ENCODE measurements around the gene SAXO1.

Gene SAXO1

DNA sequence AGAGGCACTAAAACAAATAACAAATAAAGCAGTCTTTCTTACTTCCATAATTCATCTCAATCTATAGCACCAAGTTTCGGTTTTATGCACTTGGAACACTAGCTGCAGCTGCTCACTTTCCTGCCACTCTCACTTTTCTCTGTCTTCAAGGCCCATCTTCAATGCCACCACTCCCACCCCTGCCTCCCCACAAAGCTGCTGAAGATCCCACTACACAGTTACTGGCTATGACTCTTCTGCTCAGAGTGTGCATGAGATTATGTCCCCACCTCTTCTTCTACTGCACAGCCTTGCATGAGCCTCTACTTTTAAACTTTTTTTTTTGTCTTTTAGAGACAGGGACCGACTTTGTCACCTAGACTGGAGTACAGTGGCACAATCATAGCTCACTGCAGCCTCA, 77.4 kb downstream of the SAXO1 start:
- H3K4me3 ChIP-seq (ENCODE audit: low read length) = no peak overlapping the region
- no peaks in the 10 kb centered on the region for H3K27me3 ChIP-seq (ENCODE audit: control insufficient read depth, low read length)
- H3K79me2 ChIP-seq (ENCODE audit: control insufficient read depth, low read length) = no peaks in the 10 kb centered on the region
- no peak overlapping the region for H3K4me2 ChIP-seq (ENCODE audit: low read length)
- no peaks in the 10 kb centered on the region for H3K9me3 ChIP-seq (ENCODE audit: control insufficient read depth, insufficient read depth, low read length)
- no peaks in the 10 kb centered on the region for H3F3A ChIP-seq (ENCODE audit: control insufficient read depth, insufficient read depth)
- no peaks in the 10 kb centered on the region for H3K9me2 ChIP-seq (replicated peaks; ENCODE audit: control insufficient read depth, low read length)
- TF ChIP-seq EZH2phosphoT487 (IDR thresholded peaks at IDR 0.05; ENCODE audit: borderline replicate concordance, low read length) = no peak
- TF ChIP-seq, protein P1, sequence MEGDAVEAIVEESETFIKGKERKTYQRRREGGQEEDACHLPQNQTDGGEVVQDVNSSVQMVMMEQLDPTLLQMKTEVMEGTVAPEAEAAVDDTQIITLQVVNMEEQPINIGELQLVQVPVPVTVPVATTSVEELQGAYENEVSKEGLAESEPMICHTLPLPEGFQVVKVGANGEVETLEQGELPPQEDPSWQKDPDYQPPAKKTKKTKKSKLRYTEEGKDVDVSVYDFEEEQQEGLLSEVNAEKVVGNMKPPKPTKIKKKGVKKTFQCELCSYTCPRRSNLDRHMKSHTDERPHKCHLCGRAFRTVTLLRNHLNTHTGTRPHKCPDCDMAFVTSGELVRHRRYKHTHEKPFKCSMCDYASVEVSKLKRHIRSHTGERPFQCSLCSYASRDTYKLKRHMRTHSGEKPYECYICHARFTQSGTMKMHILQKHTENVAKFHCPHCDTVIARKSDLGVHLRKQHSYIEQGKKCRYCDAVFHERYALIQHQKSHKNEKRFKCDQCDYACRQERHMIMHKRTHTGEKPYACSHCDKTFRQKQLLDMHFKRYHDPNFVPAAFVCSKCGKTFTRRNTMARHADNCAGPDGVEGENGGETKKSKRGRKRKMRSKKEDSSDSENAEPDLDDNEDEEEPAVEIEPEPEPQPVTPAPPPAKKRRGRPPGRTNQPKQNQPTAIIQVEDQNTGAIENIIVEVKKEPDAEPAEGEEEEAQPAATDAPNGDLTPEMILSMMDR (IDR thresholded peaks at IDR 0.05; ENCODE audit: low read depth, low read length, poor library complexity, severe bottlenecking) = no peak
- H3K27ac ChIP-seq (ENCODE audit: low read depth, low read length) = no peak overlapping the region
- no peaks in the 10 kb centered on the region for H3K36me3 ChIP-seq (ENCODE audit: control insufficient read depth, low read length)
- no peaks in the 10 kb centered on the region for H4K20me1 ChIP-seq (ENCODE audit: control insufficient read depth, insufficient read depth, low read depth, low read length)
- H3K4me1 ChIP-seq (ENCODE audit: control insufficient read depth, low read length) = no peaks in the 10 kb centered on the region

DNA sequence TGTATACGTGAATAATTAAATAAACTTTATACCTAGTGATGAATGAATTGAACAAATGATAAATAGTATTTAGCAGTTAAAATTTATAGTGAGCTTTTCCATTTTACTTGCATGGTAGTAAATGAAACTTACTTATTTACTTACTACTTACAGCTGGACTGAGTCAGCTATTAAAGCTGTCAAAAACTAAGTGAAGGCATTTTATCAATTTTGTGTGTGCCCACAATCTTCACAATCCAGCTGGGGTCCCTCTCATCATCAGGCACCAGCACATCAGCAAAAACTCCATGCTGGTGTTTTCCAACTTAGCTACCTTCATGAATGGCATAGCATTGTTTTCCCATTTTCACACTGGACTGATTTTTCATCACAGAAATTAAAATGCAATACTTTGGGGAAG, 81.1 kb downstream of the SAXO1 start:
- Histone ChIP-seq H3K79me2 (ENCODE audit: control insufficient read depth, low read length) (no peaks in the 10 kb centered on the region), H3K27me3 (ENCODE audit: control insufficient read depth, low read length) (no peaks in the 10 kb centered on the region), H3K4me2 (ENCODE audit: low read length) (no peak overlapping the region), H3K36me3 (ENCODE audit: control insufficient read depth, low read length) (no peaks in the 10 kb centered on the region), H3K4me3 (ENCODE audit: low read length) (no peak overlapping the region), H3K27ac (ENCODE audit: low read depth, low read length) (no peak overlapping the region), H4K20me1 (ENCODE audit: control insufficient read depth, insufficient read depth, low read depth, low read length) (no peaks in the 10 kb centered on the region), H3K4me1 (ENCODE audit: control insufficient read depth, low read length) (no peaks in the 10 kb centered on the region), H3F3A (ENCODE audit: control insufficient read depth, insufficient read depth) (no peaks in the 10 kb centered on the region), H3K9me2 (replicated peaks; ENCODE audit: control insufficient read depth, low read length) (no peaks in the 10 kb centered on the region), H3K9me3 (ENCODE audit: control insufficient read depth, insufficient read depth, low read length) (no peaks in the 10 kb centered on the region)
- TF ChIP-seq, protein P1 (IDR thresholded peaks at IDR 0.05; ENCODE audit: low read depth, low read length, poor library complexity, severe bottlenecking) = no peak
- TF ChIP-seq EZH2phosphoT487 (IDR thresholded peaks at IDR 0.05; ENCODE audit: borderline replicate concordance, low read length) = no peak

DNA sequence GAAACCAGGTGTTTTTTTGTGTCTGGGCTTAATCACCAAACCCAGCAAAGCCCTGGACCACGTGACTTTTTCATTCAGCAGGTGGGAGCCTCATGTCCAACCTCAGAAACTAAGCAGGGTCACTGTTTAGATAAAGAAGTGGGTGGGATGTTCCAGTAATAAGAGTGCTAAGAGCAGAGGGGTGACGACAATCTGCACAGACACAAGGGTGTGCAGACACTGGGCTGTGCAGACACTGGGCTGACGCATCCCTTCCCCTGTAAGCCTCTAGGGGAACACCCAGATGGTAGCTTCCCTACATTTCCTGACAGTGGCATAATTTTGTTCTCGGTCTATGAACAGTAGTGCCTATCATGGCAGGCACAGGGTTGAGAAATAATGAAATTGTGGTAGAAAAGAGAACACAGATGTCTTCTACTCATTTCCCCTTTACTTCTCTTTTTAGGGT, 85.1 kb downstream of the SAXO1 start:
- no peaks in the 10 kb centered on the region for H3K4me1 ChIP-seq (ENCODE audit: control insufficient read depth, low read length)
- H3K27ac ChIP-seq (ENCODE audit: low read depth, low read length) = no peak overlapping the region
- H3K36me3 ChIP-seq (ENCODE audit: control insufficient read depth, low read length) = no peaks in the 10 kb centered on the region
- H3K9me3 ChIP-seq (ENCODE audit: control insufficient read depth, insufficient read depth, low read length) = no peaks in the 10 kb centered on the region
- no peaks in the 10 kb centered on the region for H4K20me1 ChIP-seq (ENCODE audit: control insufficient read depth, insufficient read depth, low read depth, low read length)
- no peak overlapping the region for H3K4me2 ChIP-seq (ENCODE audit: low read length)
- TF ChIP-seq, protein P1 (IDR thresholded peaks at IDR 0.05; ENCODE audit: low read depth, low read length, poor library complexity, severe bottlenecking) = no peak
- TF ChIP-seq EZH2phosphoT487 (IDR thresholded peaks at IDR 0.05; ENCODE audit: borderline replicate concordance, low read length) = no peak
- H3K27me3 ChIP-seq (ENCODE audit: control insufficient read depth, low read length) = peaks cover 4% of the 10 kb centered on the region; the same call in 1 of the 2 replicates
- no peak overlapping the region for H3K4me3 ChIP-seq (ENCODE audit: low read length)
- no peaks in the 10 kb centered on the region for H3F3A ChIP-seq (ENCODE audit: control insufficient read depth, insufficient read depth)
- H3K79me2 ChIP-seq (ENCODE audit: control insufficient read depth, low read length) = no peaks in the 10 kb centered on the region
- no peaks in the 10 kb centered on the region for H3K9me2 ChIP-seq (replicated peaks; ENCODE audit: control insufficient read depth, low read length)
